Right cardiac atrium (tissue), 5 donors: Measurements from ENCODE around the gene LMBRD1. TPM values are rescaled to one million over a fixed set of nuclear protein-coding genes. Genes with fewer than 3 reads are reported as not detected.
"Not testable (repeated sequence)": the region's sequence is repeated elsewhere in the genome, so short reads cannot be mapped to it uniquely, and the experiment has no call there.

Source experiments
- ATAC-seq, 2 donors: fragments of 200-7000 bp; cut with Tn5 transposase; one replicate each; pipeline versions ENCODE4 v1.8.0 to v1.9.1; 2020; ENCODE audit warnings: moderate library complexity in 2 of 2, mild to moderate bottlenecking in 1 of 2
- DNase-seq, 3 donors: peaks; one replicate each; pipeline ENCODE4 v3.0.0-alpha.2; 2020
- H3K27ac ChIP-seq: one replicate; pipeline ENCODE4 v1.5.1; 2013; ENCODE audit warnings: mild to moderate bottlenecking, low read length, control low read depth, moderate library complexity
- H3K27me3 ChIP-seq: one replicate; pipeline ENCODE4 v1.6.1; 2013; ENCODE audit not compliant: control insufficient read depth, insufficient read depth
- H3K4me1 ChIP-seq: one replicate; pipeline ENCODE4 v1.6.1; 2013; ENCODE audit warnings: low read length; ENCODE audit not compliant: control insufficient read depth, insufficient read depth
- H3K4me3 ChIP-seq: one replicate; pipeline ENCODE4 v1.5.1; 2013; ENCODE audit warnings: low read length, control low read depth
- H3K9me3 ChIP-seq: one replicate; pipeline ENCODE4 v1.6.1; 2013; ENCODE audit warnings: low read length; ENCODE audit not compliant: control insufficient read depth
- WGBS: extraction: QIAGEN DNeasy Blood & Tissue Kit; methylation state at CpG from one replicate; pipeline ENCODE4 v1.1.7; 2013; 5-methylcytosine and 5-hydroxymethylcytosine counted together
- intact Hi-C, 4 donors: fragments of 100-400 bp; cut with DNase I; formaldehyde crosslinking; loops; one replicate each; pipeline versions ENCODE4 v1.11.0 to v1.14.0; 2022 to 2023
- polyA plus RNA-seq: library from polyadenylated mRNA; stranded (reverse); fragments of 200-250 nt; gene quantifications from one replicate; pipeline ENCODE4 v1.2.3, GENCODE V29; 2013
- total RNA-seq, 4 donors: library from RNA; stranded (reverse); fragmentation: NEBNext Ultra II Directional; extraction: Animal tissue kit (Norgen Biotek cat#: 25700); gene quantifications; one replicate each; pipeline ENCODE4 v1.2.1, GENCODE V29; 2021
- donor health status: healthy with polysubstance abuse.
- donor health status: DM: no; HTN: yes; CAD: no.
- donor health status: DM: no; HTN: no; CAD: no.
- donor health status: DM: no; HTN: yes; CAD: no; lungs with severe emphysema.
- donor health status: DM: yes; HTN: yes; CAD: no.

The LMBRD1 gene
- total and polyA plus RNA-seq, 5 donors, result 46.3 to 56.2 (median 51.5) TPM

DNA sequence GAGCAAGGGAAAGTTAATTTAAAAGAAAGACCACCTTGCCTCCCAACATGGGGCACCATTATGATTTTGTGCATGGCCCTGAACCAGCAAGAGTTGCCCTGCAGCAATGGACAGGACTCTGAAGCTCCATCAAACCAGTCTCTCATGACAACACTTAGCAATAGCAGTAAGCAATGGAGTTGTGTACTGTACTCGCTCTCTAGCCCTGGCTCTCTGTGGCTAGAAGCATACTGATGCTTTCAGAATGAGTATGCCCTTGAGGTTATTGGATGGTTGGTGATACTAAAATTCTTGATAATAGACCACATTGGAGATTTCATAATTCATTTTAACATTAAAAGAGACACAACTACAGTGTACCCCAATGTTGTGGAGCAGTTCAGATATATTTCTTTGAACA, 23.2 kb upstream of the LMBRD1 start:
- DNase-seq (no peak), ATAC-seq (no peak)
- H3K4me3 ChIP-seq, result no peak overlapping the region
- 93% methylated on average over 1 of the region's 1 CpG for WGBS
- no peak overlapping the region for H3K27ac ChIP-seq
- intact Hi-C loops, result no loop called here
- no peaks in the 10 kb centered on the region for H3K27me3 ChIP-seq
- no peaks in the 10 kb centered on the region for H3K4me1 ChIP-seq
- no peaks in the 10 kb centered on the region for H3K9me3 ChIP-seq

DNA sequence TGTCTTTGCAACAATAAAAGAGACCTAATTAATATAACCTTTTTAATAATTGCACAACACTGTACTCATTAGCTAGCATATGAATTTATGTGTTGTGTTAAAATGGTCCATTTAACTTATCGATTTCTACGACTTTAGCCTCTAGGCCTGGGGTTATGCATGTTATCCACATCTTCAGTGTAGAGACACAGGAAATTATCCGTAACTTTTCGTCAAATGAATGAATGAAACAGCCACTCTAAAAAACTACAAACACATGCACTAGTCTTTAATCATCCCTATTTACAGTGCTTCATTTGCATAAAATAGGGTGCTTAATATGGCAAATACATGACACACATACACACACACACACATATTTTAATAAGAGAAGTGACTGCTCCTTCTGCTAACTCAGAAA, 22.3 kb upstream of the LMBRD1 start:
- 92% methylated on average over 4 of the region's 4 CpGs for WGBS
- H3K27me3 ChIP-seq, result no peaks in the 10 kb centered on the region
- DNase-seq (no peak), ATAC-seq (no peak)
- H3K27ac ChIP-seq, result no peak overlapping the region
- H3K4me3 ChIP-seq, result no peak overlapping the region
- no peaks in the 10 kb centered on the region for H3K4me1 ChIP-seq
- no peaks in the 10 kb centered on the region for H3K9me3 ChIP-seq
- intact Hi-C loops, result no loop called here

DNA sequence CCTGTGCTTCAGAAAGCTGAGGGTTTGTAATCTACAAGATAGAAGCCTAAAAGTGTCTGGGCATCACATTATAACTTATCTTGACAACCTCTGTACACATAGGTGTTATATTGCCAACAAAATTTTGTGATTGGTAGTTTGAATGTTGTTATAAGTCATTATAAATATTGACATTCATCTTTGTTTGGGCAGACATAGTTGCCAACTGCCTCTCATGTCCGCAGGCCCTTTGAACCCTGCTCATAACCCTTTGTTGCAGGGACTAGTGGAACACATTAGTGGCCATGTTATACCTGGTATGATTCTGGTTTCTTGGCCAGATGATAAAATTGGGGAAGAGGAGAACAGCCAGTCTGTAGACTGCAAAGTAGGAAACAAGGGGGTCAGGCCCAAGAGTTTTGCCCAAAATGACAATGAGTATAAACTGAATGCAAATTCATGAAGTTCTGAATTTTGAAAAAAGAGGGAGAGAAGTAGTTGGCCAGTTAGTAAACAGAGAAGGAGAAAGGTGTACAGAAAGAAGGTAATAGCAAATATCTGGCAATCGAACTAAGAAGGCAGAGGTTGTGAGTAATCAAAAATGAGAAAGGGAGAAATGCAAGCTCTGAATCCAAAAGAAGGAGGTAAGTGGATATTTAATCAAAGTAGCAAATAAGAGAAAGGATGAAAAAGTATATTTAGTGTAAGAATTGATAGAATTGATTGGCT, 21.6 kb upstream of the LMBRD1 start:
- 93% methylated on average over 2 of the region's 2 CpGs for WGBS
- intact Hi-C loops, result no loop called here
- DNase-seq (no peak), ATAC-seq (no peak)
- no peaks in the 10 kb centered on the region for H3K27me3 ChIP-seq
- H3K4me1 ChIP-seq, result no peaks in the 10 kb centered on the region
- H3K4me3 ChIP-seq, result no peak overlapping the region
- no peaks in the 10 kb centered on the region for H3K9me3 ChIP-seq
- no peak overlapping the region for H3K27ac ChIP-seq

- Histone ChIP-seq H3K27ac (no peak overlapping the region), H3K9me3 (no peaks in the 10 kb centered on the region), H3K27me3 (no peaks in the 10 kb centered on the region), H3K4me1 (no peaks in the 10 kb centered on the region), H3K4me3 (no peak overlapping the region)
- ATAC-seq (no peak), DNase-seq (no peak)
- intact Hi-C loops, result no loop called here
Measured at GRCh38 chr6:69817358-69817757, 20.5 kb upstream of the LMBRD1 start.

DNA sequence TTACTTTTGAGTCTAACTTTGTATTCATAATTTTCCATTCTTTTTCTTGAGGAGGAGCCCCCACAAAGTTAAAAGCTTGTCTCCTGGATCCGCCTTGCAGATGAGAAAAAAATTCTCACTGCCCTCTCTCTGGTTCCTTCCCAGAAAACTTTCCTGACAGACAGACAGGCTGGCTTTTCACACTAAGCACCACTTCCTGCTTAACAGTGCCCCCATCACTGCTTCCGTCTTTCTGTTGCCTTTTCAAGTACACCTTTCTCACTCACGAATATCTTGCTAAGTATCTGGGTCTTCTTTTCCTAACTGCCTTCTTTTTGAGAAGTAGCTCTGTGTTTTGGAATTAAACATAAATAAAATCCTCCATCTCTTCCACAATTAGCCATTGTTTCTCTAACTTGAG, 19.8 kb upstream of the LMBRD1 start:
- Histone ChIP-seq H3K9me3 (no peaks in the 10 kb centered on the region), H3K27me3 (no peaks in the 10 kb centered on the region), H3K27ac (no peak overlapping the region), H3K4me3 (no peak overlapping the region), H3K4me1 (no peaks in the 10 kb centered on the region)
- intact Hi-C loops, result no loop called here
- no peak for DNase-seq
- WGBS, result 59% methylated on average over 3 of the region's 3 CpGs
- ATAC-seq, result no peak

GRCh38 chr6:69816026-69816425, 19.2 kb upstream of the LMBRD1 start:
- H3K4me3 ChIP-seq, result no peak overlapping the region
- WGBS, result 100% methylated on average over 1 of the region's 1 CpG
- ATAC-seq (no peak), DNase-seq (no peak)
- H3K27ac ChIP-seq, result no peak overlapping the region
- H3K4me1 ChIP-seq, result no peaks in the 10 kb centered on the region
- H3K27me3 ChIP-seq, result no peaks in the 10 kb centered on the region
- H3K9me3 ChIP-seq, result no peaks in the 10 kb centered on the region
- intact Hi-C loops, result no loop called here

DNA sequence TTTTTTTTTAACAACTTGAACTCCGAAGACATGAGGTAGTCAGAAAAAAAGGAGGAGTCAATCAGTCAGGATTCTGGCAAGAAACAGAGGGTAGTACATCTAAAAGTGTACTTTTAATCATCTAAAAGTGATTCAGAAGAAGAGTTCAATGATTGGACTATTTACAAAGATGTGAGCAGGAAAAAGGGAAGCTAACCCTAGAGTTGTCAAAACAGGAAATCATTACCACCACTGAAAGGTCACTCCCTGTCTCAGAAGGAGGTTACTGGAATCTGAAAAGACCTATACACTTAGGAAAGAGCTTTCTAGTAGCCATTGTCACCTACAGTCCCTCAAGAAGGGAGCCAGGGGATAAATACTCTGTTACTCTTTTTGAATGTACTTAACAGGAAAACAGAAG, 16.7 kb upstream of the LMBRD1 start:
- no peaks in the 10 kb centered on the region for H3K4me1 ChIP-seq
- no peaks in the 10 kb centered on the region for H3K27me3 ChIP-seq
- H3K4me3 ChIP-seq, result no peak overlapping the region
- H3K9me3 ChIP-seq, result no peaks in the 10 kb centered on the region
- H3K27ac ChIP-seq, result no peak overlapping the region
- ATAC-seq, result peak; percentile 19 to 40
- 53% methylated on average over 1 of the region's 1 CpG for WGBS
- intact Hi-C loops, result no loop called here
- DNase-seq, result no peak

- Histone ChIP-seq H3K9me3 (no peaks in the 10 kb centered on the region), H3K4me3 (no peak overlapping the region), H3K27ac (no peak overlapping the region), H3K4me1 (no peaks in the 10 kb centered on the region), H3K27me3 (no peaks in the 10 kb centered on the region)
- intact Hi-C loops, result no loop called here
- ATAC-seq, result no peak
- whole genome bisulfite sequencing, result 77% methylated on average over 4 of the region's 4 CpGs
- DNase-seq, result no peak
Measured at GRCh38 chr6:69812746-69813427, 16.1 kb upstream of the LMBRD1 start.

GRCh38 chr6:69802995-69803394, 6.2 kb upstream of the LMBRD1 start:
- no peak overlapping the region for H3K4me3 ChIP-seq
- no peaks in the 10 kb centered on the region for H3K27me3 ChIP-seq
- no peak overlapping the region for H3K27ac ChIP-seq
- no peak for ATAC-seq
- H3K4me1 ChIP-seq, result no peaks in the 10 kb centered on the region
- DNase-seq, result no peak
- 77% methylated on average over 4 of the region's 4 CpGs for WGBS
- intact Hi-C loops, result no loop called here
- no peaks in the 10 kb centered on the region for H3K9me3 ChIP-seq

GRCh38 chr6:69801711-69802110, 4.9 kb upstream of the LMBRD1 start:
- Histone ChIP-seq H3K27me3 (no peaks in the 10 kb centered on the region), H3K27ac (no peak overlapping the region), H3K4me3 (no peak overlapping the region), H3K9me3 (no peaks in the 10 kb centered on the region), H3K4me1 (peaks cover 2% of the 10 kb centered on the region)
- 90% methylated on average over 2 of the region's 2 CpGs for WGBS
- intact Hi-C loops, result no loop called here
- ATAC-seq, result no peak
- no peak for DNase-seq

GRCh38 chr6:69801225-69801624, 4.4 kb upstream of the LMBRD1 start:
- Histone ChIP-seq H3K27me3 (no peaks in the 10 kb centered on the region), H3K4me3 (no peak overlapping the region), H3K27ac (no peak overlapping the region), H3K4me1 (peaks cover 2% of the 10 kb centered on the region), H3K9me3 (no peaks in the 10 kb centered on the region)
- ATAC-seq (no peak), DNase-seq (no peak)
- WGBS, result 31% methylated on average over 1 of the region's 1 CpG
- intact Hi-C loops, result no loop called here

DNA sequence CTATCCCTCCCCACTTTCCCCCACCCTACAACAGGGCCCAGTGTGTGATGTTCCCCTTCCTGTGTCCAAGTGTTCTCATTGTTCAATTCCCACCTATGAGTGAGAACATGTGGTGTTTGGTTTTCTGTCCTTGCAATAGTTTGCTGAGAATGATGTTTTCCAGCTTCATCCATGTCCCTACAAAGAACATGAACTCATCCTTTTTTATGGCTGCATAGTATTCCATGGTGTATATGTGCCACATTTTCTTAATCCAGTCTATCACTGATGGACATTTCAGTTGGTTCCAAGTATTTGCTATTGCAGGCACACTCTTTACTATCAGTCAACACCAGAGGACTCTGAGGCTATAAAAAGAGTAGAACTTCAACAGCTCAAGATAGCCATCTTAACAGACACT, 2.0 kb upstream of the LMBRD1 start:
- intact Hi-C loops, H3K27me3 ChIP-seq, ATAC-seq, H3K9me3 ChIP-seq, H3K27ac ChIP-seq, H3K4me3 ChIP-seq, DNase-seq, H3K4me1 ChIP-seq: not testable (repeated sequence)
